K562 (cell line): ENCODE data around the gene GPR148. TPM values are rescaled to one million over a fixed set of nuclear protein-coding genes. Genes with fewer than 3 reads are reported as not detected.
A peak's percentile ranks its signal among the peaks of the same experiment; 100 is the strongest.

ENCODE experiments used
- ATAC-seq: fragments of 200-7000 bp; cut with Tn5 transposase; 3 replicates; pipeline ENCODE4 v1.9.1; 2020; ENCODE audit warnings: moderate library complexity
- BruUV-seq: library from RNA; stranded (reverse); fragments of 400-500 nt; replicated peaks from 2 replicates; lab custom pipeline; 2021; lab: Mats Ljungman, UMichigan
- CTCF ChIA-PET: fragments of 300-600 bp; formaldehyde crosslinking; extraction: SDS; loops from one replicate; lab custom pipeline; 2021; ENCODE audit warnings: low intra/inter-chr PET ratio; lab: Yijun Ruan, JAX
- POLR2A ChIA-PET: fragments of 300-600, 350-650 bp; sonication (Branson Sonifier 250); formaldehyde crosslinking; extraction: SDS; loops from one replicate; lab custom pipeline; 2021; ENCODE audit warnings: antibody characterized with exemption, inconsistent platforms; lab: Yijun Ruan, JAX
- DNase-seq, 4 experiments: peaks; one replicate each; pipeline versions ENCODE4 v3.0.0 to v3.0.0-alpha.2; 2011 to 2018; ENCODE audit warnings: low spot score in 3 of 4, mixed read lengths in 3 of 4; ENCODE audit errors: extremely low read depth in 1 of 4
- FAIRE-seq: peaks from 2 replicates; lab custom pipeline; 2011; peaks lifted over from hg19 to GRCh38; lab: Jason Lieb, UNC
- H2AFZ ChIP-seq: 2 replicates; pipeline ENCODE4 v1.6.0; 2011; ENCODE audit warnings: low read depth, low read length, control low read depth, inconsistent platforms
- H3K27ac ChIP-seq: fragments of 200-600 bp; 3 replicates; pipeline ENCODE4 v1.8.0; 2011; ENCODE audit warnings: low read depth, mild to moderate bottlenecking, control low read depth, inconsistent platforms, low read length, moderate library complexity, mixed read lengths; ENCODE audit errors: extremely low read depth
- H3K27me3 ChIP-seq, 2 experiments: fragments of 300-600 bp in 1 of 2; 2 replicates in 1 of 2; 3 replicates in 1 of 2; pipeline versions ENCODE4 v1.6.0 to v1.8.0; 2011; ENCODE audit warnings: inconsistent platforms in 2 of 2, low read length in 2 of 2, mild to moderate bottlenecking in 1 of 2, mixed read lengths in 1 of 2, moderate library complexity in 1 of 2; ENCODE audit not compliant: control insufficient read depth in 2 of 2, insufficient read depth in 2 of 2
- H3K36me3 ChIP-seq: fragments of 300-600 bp; 3 replicates; pipeline ENCODE4 v1.8.0; 2011; ENCODE audit warnings: mild to moderate bottlenecking, low read length, inconsistent platforms; ENCODE audit not compliant: control insufficient read depth, insufficient read depth
- H3K4me1 ChIP-seq, 2 experiments: fragments of 200-600 bp in 1 of 2; replicated peaks in 1 of 2; 2 replicates in 1 of 2; 3 replicates in 1 of 2; pipeline versions ENCODE4 v1.5.1 to v1.8.0; 2011; ENCODE audit warnings: inconsistent platforms in 2 of 2, low read length in 2 of 2, mild to moderate bottlenecking in 1 of 2, mixed read lengths in 1 of 2, moderate library complexity in 1 of 2; ENCODE audit not compliant: control insufficient read depth in 2 of 2, insufficient read depth in 2 of 2
- H3K4me2 ChIP-seq: 2 replicates; pipeline ENCODE4 v1.6.1; 2011; ENCODE audit warnings: low read length, control low read depth, inconsistent platforms, mixed read lengths; ENCODE audit not compliant: insufficient read depth
- H3K4me3 ChIP-seq: fragments of 200-600 bp; sonication (generic), shearing (Covaris generic); 2 replicates; pipeline ENCODE4 v1.5.1; 2016; ENCODE audit warnings: control low read depth, inconsistent platforms
- H3K79me2 ChIP-seq: fragments of 200-600 bp; 3 replicates; pipeline ENCODE4 v1.8.0; 2011; ENCODE audit warnings: low read length, inconsistent platforms; ENCODE audit not compliant: control insufficient read depth, insufficient read depth
- H3K9ac ChIP-seq, 2 experiments: 2 replicates each; pipeline versions ENCODE4 v1.6.0 to v1.6.1; 2011; ENCODE audit warnings: low read depth in 2 of 2, low read length in 2 of 2, control low read depth in 1 of 2, inconsistent platforms in 1 of 2, mild to moderate bottlenecking in 1 of 2, mixed read lengths in 1 of 2; ENCODE audit not compliant: insufficient read depth in 1 of 2
- H3K9me1 ChIP-seq: one replicate; pipeline ENCODE4 v1.6.0; 2011; ENCODE audit warnings: inconsistent platforms, mild to moderate bottlenecking, low read length, moderate library complexity; ENCODE audit not compliant: control insufficient read depth, insufficient read depth
- H3K9me3 ChIP-seq: replicated peaks from 2 replicates; pipeline ENCODE4 v1.5.1; 2011; ENCODE audit warnings: low read depth, low read length, inconsistent platforms; ENCODE audit not compliant: control insufficient read depth, insufficient read depth
- H4K20me1 ChIP-seq: replicated peaks from 2 replicates; pipeline ENCODE4 v1.6.1; 2011; ENCODE audit warnings: low read length, inconsistent platforms, mixed read lengths; ENCODE audit not compliant: control insufficient read depth, insufficient read depth
- C11orf30 ChIP-seq: fragments of 450-650 bp; IDR thresholded peaks from 2 replicates; pipeline ENCODE4 v1.6.1; 2016; ENCODE audit warnings: low read depth, mild to moderate bottlenecking
- E2F6 ChIP-seq, 2 experiments: IDR thresholded peaks; 2 replicates each; pipeline ENCODE4 v1.6.1; 2011; ENCODE audit warnings: borderline replicate concordance in 1 of 2, control low read depth in 1 of 2, low read depth in 1 of 2, low read length in 1 of 2, mild to moderate bottlenecking in 1 of 2, mixed read lengths in 1 of 2, moderate library complexity in 1 of 2; ENCODE audit not compliant: insufficient read depth in 1 of 2, insufficient read length in 1 of 2, poor library complexity in 1 of 2, severe bottlenecking in 1 of 2; ENCODE audit errors: extremely low read depth in 1 of 2
- MAFG ChIP-seq: fragments of 450-650 bp; conservative IDR thresholded peaks from 2 replicates; pipeline ENCODE4 v1.6.1; 2016; ENCODE audit warnings: missing genetic modification characterization, missing compliant biosample characterization
- MTA3 ChIP-seq: fragments of 450-650 bp; formaldehyde crosslinking; IDR thresholded peaks from 2 replicates; pipeline ENCODE4 v1.6.1; 2017; ENCODE audit warnings: mild to moderate bottlenecking, borderline replicate concordance
- NFE2 ChIP-seq: IDR thresholded peaks from 2 replicates; pipeline ENCODE4 v1.6.1; 2014; ENCODE audit warnings: antibody characterized with exemption, low read depth
- RCOR1 ChIP-seq, 2 experiments: IDR thresholded peaks; 2 replicates each; pipeline ENCODE4 v1.6.1; 2012; ENCODE audit warnings: low read depth in 2 of 2, low read length in 2 of 2, borderline replicate concordance in 1 of 2, improper control_type of control experiment in 1 of 2
- ZNF316 ChIP-seq: fragments of 450-650 bp; IDR thresholded peaks from 2 replicates; pipeline ENCODE4 v1.6.1; 2016
- ZNF830 ChIP-seq: fragments of 250-450 bp; sonication (Bioruptor Pico); IDR thresholded peaks from 2 replicates; pipeline ENCODE4 v1.5.0; 2021; ENCODE audit warnings: mild to moderate bottlenecking
- WGBS: fragments of 100-300 bp; shearing (Covaris generic); methylation state at CpG from one replicate; pipeline ENCODE4 v1.1.6; 2016; ENCODE audit warnings: low coverage, mixed read lengths; ENCODE audit not compliant: insufficient coverage; ENCODE audit errors: missing lambda C conversion rate; 5-methylcytosine and 5-hydroxymethylcytosine counted together
- in situ Hi-C: fragments of 300-500 bp; cut with MboI; formaldehyde crosslinking; loops from 4 replicates; pipeline ENCODE4 v1.15.0; 2018; ENCODE audit warnings: inconsistent platforms, mixed read lengths
- intact Hi-C: fragments of 100-400 bp; cut with micrococcal nuclease; formaldehyde crosslinking; loops from 2 replicates; pipeline ENCODE4 v1.14.2; 2022
- polyA plus RNA-seq, 8 experiments: library from polyadenylated mRNA; depleted of rRNA in 4 of 8; stranded (reverse) in 5 of 8; unstranded in 3 of 8; fragments of >200 nt; fragmentation: Nextera tagmentation in 2 of 8; fragmentation: Illumina TruSeq in 1 of 8; extraction: Ambion mirVana in 2 of 8; extraction: Trizol in 1 of 8; gene quantifications; 2 replicates each; pipeline versions ENCODE4 v1.2.1 to v1.2.3, GENCODE V29; 2011 to 2014; ENCODE audit warnings: inconsistent platforms in 1 of 8, missing spikeins in 1 of 8
- total RNA-seq, 7 experiments: library from RNA; depleted of rRNA in 6 of 7; stranded (reverse); fragments of >200 nt in 6 of 7; fragmentation: Illumina TruSeq in 2 of 7; extraction: Trizol in 2 of 7; gene quantifications; 2 replicates each; pipeline versions ENCODE4 v1.2.1 to v1.2.3, GENCODE V29; 2011 to 2021; ENCODE audit warnings: low replicate concordance in 1 of 7

The GPR148 gene
- total and polyA plus RNA-seq, 9 of the 15 experiments (the other 6 are each of a cell fraction or from before 2014, with no cell fraction given): not detected

- TF ChIP-seq RCOR1 (IDR thresholded peaks at IDR 0.05; ENCODE audit: borderline replicate concordance in 1 of 2, low read depth in 2 of 2, low read length in 2 of 2) (0 out of 4 replicates have a peak, but pooled peaks of 1 of the 2 experiments have one; percentile 7), ZNF830 (no peak), E2F6 (IDR thresholded peaks at IDR 0.05; ENCODE audit: borderline replicate concordance in 1 of 2, extremely low read depth in 1 of 2, insufficient read depth in 1 of 2, insufficient read length in 1 of 2, low read depth in 1 of 2, low read length in 1 of 2, poor library complexity in 1 of 2, severe bottlenecking in 1 of 2) (peak in 1 of 2 experiments; percentile 26), NFE2 (peak; percentile 65), ZNF316 (peak; percentile 82), C11orf30 (peak; percentile 77), MAFG (tag) (peak; percentile 54; the same call in 1 of the 2 replicates), MTA3 (no peak)
- Histone ChIP-seq H3K27ac (no peak overlapping the region), H3K9me1 (peaks cover 7% of the 10 kb centered on the region), H3K36me3 (no peaks in the 10 kb centered on the region), H3K9ac (peak overlapping the region in 1 of 2 experiments; percentile 78; a peak in 1 of 4 replicates), H3K79me2 (no peaks in the 10 kb centered on the region), H3K4me2 (peak overlapping the region; percentile 90), H3K9me3 (no peaks in the 10 kb centered on the region; the same call in 1 of the 2 replicates), H2AFZ (peak overlapping the region; percentile 97), H3K4me1 (peaks cover 7 to 23% of the 10 kb centered on the region in 2 experiments), H4K20me1 (no peaks in the 10 kb centered on the region; the same call in 1 of the 2 replicates), H3K27me3 (peaks cover 11 to 30% of the 10 kb centered on the region in 2 experiments; a peak in 3 of 5 replicates), H3K4me3 (peak overlapping the region; percentile 57)
- intact Hi-C loops: no loop called here
- BruUV-seq: no TSS peak
- DNase-seq: peak in 1 of 4 experiments; percentile 21
- ChIA-PET CTCF (no interaction called here), POLR2A (interaction anchor here (0.6 to 1.4 kb wide), 3 partner anchors 15 to 395 kb away, joined by 3 to 4 read pairs (median 4); no protein-coding TSS in a partner anchor)
- peak; percentile 68 for ATAC-seq
- WGBS: 4% methylated on average over 12 of the region's 12 CpGs
- peak; percentile 79 for FAIRE-seq
- in situ Hi-C loops: no loop called here
Observed at GRCh38 chr2:130728007-130728454, 839 bp upstream of the GPR148 start.
